NCI-H2081 (cell line): ENCODE data around the gene CLDN15.
A peak's percentile ranks its signal among the peaks of the same experiment; 100 is the strongest.
"Not testable (repeated sequence)": the region's sequence is repeated elsewhere in the genome, so short reads cannot be mapped to it uniquely, and the experiment has no call there.

Experiments
- DNase-seq, 2 experiments: peaks; one replicate each; lab custom pipeline; 2025; lab: John Stamatoyannopoulos, UW

CLDN15 gene, protein sequence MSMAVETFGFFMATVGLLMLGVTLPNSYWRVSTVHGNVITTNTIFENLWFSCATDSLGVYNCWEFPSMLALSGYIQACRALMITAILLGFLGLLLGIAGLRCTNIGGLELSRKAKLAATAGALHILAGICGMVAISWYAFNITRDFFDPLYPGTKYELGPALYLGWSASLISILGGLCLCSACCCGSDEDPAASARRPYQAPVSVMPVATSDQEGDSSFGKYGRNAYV

DNA sequence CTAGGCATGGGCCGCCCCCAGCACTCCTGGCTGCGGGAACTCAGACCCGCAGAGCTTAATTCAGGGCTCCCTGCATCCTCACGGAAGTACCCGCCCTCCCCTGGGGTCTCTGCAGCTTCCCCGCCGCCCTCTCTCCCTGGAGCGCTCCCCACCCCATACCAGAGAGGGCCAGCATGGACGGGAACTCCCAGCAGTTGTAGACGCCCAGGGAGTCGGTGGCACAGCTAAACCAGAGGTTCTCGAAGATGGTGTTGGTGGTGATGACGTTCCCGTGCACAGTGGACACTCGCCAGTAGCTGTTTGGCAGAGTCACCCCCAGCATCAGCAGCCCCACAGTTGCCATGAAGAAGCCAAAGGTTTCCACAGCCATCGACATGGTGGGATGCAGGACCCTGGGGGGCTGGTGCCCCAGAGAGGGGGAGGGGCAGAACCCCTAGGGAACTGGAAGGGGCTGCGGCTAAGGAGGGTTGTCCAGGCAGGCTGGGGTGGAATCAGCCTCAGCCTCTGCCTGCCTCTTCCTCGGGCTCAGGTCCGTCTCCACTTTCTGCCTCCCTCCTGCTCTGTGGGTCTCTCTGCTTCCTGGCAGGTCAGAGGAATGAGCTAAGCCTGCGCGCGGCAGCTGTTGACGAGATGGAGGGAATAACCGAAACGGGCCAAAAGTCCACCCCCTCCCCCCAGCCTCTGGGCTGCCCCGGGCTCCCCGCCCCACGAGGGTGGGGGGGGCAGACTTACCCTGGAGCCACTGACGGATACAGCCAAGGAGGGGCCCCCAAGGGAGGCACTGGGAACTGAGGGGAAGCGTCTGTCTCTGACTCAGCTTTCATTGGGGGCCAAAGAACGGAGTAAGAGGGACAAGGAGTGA is at the start of gene CLDN15:
CLDN15 (minus strand) TSS at position 597 of the 862 bp plus-strand sequence; CDS start at position 376, 221 bp downstream.
- DNase-seq: no peak

DNA sequence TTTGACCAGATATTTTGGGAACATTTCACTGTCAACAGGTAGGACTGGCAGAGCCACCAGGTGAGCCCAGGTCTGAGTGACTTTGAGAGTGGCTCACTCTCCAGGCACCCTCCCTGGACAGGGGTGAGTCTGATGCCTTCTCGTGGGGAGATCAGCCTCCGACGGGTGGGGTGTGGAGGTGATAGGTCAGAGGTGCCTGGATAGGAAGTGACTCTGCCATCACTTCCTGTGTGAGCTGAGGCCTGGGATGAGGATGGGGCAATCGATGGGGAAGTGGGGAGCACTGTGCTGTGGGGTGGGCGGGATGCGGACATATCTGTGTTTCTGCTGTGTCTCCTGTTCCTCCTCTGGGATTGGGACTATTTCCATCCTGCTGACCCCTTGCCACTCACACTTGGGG is 49.4 kb upstream of the CLDN15 start:
- no peak for DNase-seq

DNA sequence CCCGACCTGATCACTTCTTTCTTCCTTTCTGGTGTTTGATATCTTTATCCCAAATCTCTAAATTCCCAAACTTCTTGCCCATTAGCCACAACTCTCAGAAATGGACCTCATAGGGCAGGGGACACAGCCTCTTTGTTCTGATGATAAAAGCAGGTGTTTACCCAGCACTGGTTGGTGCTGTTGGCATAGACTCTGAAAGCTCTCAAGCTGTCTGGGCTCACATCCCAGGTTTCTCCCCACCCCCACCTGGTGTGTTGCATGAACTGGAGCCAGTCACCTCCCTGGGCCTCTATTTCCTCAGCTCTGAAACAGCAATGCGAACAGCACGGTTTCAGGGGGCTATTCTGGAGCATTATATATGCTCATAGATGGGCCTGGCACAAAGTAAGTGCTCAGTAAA is 48.3 kb upstream of the CLDN15 start:
- DNase-seq: not testable (repeated sequence)

DNA sequence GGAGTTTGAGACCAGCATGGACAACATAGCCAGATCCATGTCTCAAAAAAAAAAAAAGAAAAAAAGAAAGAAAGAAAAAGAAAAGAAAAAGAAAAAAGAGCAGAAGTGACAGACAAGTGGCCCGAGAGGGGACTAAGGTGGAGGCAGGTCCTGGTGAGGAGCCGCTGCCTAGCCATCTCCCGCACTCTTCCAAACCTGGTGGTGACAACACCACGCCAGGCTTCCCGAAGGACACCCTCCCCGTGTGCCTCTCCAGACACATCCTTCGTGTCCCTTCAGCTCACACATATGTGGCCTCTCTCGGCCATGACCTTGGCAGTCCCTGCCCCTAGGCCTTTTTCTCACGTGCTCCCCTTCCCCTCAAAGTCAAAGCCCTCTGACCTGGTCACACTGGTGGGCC is 47.6 kb upstream of the CLDN15 start:
- DNase-seq: no peak

GRCh38 chr7:101280912-101281311 is 43.3 kb upstream of the CLDN15 start:
- DNase-seq: not testable (repeated sequence)

DNA sequence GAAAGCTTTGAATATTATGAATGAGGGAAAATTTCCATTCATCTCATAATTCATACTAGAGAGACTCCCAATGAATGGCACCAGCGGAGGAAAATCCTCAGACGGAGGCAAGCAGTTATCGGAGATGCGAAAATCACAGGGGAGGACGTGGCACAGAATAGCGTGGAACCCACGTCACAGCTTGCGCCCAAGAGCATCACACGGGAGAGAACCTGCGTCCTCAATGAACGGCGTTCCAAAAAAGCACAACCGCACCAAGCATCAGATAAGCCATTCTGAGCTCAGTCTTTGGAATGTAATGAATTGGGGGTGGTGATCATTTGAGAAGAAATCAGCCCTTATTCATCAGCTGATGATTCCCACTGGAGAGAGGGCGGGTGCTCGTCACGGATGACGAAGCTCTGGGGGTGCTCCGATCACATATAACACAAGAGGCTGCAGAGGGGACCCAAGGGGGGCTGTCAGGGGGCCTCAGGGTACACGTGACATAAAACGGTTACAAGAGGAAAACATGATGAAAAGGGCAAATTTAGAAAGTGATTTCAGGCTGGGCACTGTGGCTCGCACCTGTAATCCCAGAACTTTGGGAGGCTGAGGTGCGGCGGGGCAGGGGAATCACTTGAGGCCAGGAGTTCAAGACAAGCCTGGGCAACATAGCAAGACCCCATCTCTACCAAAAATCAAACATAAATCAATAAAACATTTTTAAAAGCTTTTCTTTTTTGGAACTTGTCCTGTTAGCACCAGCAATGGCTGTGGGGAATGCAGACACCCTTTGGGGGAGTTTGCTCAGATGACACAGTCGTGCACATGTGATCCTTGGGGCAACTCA is 41.1 kb upstream of the CLDN15 start:
- DNase-seq: no peak

- no peak for DNase-seq
Measured at GRCh38 chr7:101277155-101277554, 39.6 kb upstream of the CLDN15 start.

- DNase-seq: no peak
Measured at GRCh38 chr7:101273206-101273605, 35.6 kb upstream of the CLDN15 start.

DNA sequence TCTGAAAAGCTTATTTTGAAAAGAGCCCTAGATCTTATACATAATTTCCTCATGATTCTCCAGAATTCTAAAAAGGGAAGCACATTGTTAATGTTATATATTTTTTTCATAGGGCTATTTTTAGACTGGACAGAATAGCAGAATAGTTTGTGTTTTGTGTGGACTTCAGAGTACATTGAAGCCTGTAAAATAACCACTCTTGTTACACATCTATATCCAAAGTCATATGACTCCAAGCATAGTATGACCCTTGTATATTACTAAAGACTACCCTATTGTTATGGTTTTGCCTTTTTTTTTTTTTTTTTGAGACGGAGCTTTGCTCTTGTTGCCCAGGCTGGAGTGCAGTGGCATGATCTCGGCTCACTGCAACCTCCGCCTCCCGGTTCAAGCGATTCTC is 33.4 kb upstream of the CLDN15 start:
- DNase-seq: no peak

- no peak for DNase-seq
Measured at GRCh38 chr7:101269664-101270063, 32.1 kb upstream of the CLDN15 start.

DNA sequence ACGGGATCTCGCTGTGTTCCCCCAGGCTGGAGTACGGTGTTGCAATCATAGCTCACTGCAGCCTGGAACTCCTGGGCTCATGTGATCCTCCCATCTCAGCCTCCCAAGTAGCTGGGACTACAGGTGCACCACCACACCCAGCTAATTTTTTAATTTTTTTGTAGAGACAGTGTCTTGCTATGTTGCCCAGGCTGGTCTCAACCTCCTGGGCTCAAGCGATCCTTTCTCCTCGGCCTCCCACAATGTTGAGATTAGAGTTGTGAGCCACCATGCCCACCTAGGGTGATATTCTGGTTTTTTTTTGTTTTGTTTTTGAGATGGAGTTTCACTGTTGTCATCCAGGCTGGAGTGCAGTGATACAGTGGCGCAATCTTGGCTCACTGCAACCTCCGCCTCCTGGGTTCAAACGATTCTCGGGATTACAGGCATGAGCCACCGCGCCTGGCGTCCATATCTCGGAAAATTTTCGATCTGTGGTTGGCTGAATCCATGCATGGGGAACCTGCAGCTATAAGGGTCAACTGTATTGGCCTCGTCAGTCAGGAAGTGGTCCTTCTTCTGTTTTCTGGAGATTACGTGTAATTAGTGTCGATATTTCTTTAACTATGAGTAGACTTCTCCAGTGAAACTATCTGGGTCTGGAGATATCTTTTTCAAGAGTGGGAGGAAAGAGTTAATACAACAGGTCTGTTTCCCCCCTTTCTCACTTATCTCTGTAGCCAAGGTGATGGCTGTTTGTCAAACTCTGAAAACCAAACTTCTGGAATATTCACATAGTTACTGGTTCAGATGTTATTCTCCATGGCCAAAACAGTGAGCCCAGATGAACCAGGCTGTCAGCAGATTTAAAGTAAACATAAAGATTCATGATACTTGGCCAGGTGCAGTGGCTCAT is 28.3 kb upstream of the CLDN15 start:
- no peak for DNase-seq

DNA sequence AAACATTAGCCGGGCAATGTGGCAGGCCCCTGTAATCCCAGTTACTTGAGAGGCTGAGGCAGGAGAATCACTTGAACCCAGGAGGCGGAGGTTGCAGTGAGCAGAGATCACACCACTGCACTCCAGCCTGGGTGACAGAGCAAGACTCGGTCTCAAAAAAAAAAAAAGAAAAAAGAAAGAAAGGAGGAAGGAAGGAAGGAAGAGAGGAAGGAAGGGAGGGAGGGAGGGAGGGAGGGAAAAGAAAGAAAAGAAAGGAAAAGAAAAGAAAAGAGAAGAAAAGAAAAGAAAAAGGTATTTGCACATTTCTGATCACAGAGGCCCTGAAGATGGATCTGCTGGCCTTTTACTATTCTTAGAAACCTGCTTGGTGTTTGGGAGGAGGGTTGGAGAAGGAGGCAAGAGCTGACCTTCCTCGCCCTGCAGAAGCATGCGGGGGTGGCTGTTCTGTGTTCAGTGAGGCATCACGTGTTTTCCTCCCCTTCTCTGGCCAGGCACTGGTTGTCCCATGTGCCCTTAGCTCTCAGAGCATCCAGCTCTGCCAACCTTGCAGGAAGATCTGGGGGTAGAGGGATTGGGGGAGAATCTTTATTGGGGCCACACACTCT is 26.6 kb upstream of the CLDN15 start:
- DNase-seq: not testable (repeated sequence)

DNA sequence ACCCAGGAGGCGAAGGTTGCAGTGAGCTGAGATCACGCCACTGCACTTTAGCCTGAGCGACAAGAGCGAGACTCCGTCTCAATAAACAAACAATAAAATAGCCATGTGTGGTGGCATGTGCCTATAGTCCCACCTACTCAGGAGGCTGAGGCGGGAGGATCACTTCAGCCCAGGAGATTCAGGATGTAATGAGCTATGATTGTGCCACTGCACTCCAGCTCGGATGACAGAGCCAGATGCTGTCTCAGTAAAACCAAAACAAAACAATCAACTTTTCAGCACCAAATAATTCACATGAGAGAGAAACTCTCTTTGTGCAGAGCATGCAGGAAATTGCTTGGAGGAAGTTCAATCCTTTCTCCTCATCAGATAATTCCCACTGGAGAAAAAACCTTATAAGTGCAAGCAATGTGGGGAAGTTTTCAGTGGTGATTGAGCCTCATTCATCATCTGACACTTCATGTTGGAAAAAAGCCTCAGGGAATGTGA is 20.7 kb upstream of the CLDN15 start:
- no peak for DNase-seq

- no peak for DNase-seq
Measured at GRCh38 chr7:101255796-101256195, 18.2 kb upstream of the CLDN15 start.

DNA sequence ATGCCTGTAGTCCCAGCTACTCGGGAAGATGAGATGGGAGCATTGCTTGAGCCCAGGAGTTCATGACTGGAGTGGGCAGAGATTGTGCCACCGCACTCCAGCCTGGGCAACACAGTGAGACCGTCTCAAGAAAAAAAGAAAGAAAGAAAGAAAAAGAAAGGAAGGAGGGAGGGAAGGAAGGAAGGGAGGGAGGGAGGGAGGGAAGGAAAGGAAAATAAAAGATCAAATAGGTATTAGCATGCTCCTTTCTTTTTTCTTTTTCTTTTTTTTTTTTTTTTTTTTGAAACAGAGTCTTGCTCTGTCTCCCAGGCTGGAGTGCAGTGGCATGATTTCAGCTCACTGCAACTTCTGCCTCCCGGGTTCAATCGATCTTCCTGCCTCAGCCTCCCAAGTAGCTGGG is 15.6 kb upstream of the CLDN15 start:
- DNase-seq: not testable (repeated sequence)

GRCh38 chr7:101251871-101252659 is 14.5 kb upstream of the CLDN15 start:
- peak; percentile 98 to 99 for DNase-seq

GRCh38 chr7:101250324-101250723 is 12.7 kb upstream of the CLDN15 start:
- no peak for DNase-seq

DNA sequence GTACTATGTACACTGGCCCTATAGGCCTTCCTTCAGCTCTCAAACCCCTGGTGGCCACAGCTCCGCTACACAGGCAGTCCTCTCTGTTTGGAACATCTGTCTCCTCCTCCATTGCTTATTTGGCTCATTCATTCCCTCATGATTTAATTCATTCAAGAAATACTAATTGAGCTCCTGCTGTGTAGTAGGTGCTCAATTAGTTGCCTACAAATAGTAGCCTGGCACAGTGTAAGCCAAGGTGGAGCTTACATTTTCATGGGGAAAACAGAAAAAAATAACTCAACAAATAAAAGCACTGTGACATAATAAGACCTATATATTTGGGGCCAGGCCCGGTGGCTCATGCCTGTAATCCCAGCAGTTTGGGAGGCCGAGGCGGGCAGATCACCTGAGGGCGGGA is 10.7 kb upstream of the CLDN15 start:
- DNase-seq: no peak

DNA sequence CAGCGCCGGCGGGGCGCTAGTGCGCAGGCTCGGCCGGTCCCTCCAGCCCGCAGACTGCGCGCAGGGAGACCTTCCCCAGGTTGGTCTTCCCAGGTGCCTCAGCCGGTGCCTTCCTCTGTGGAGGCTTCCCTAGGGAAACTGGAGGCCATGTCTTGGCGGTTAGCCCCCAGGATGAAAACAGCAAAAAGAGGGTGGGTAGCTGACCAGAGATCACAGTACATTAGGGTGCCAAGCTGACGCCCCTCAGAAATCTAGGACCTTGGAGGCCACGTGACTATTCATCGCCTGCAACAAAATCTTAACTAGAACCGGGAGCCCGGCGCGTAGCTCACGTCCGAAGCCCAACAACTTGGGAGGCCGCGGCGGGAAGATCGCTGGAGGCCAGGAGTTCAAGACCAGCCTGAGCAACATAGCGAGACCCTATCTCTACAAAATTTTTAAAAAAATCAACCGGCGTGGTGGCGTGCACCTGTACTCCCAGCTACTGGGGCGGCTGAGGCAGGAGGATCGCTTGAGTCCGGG is 7.6 kb upstream of the CLDN15 start:
- DNase-seq: no peak
